Measurements from ENCODE around the gene NOCT. TPM values are rescaled to one million over a fixed set of nuclear protein-coding genes. Genes with fewer than 3 reads are reported as not detected.

Gene NOCT
- total RNA-seq, 1 experiment from 2014 or later = 43.4 TPM

- ATAC-seq (no peak), DNase-seq (ENCODE audit: low spot score) (no peak)
- Mint-ChIP-seq H3K36me3 (no peaks in the 10 kb centered on the region), H3K4me3 (no peak overlapping the region), H3K9me3 (peaks cover 16% of the 10 kb centered on the region), H3K4me1 (peaks cover 11% of the 10 kb centered on the region), H3K27ac (no peak overlapping the region), H3K27me3 (ENCODE audit: low read depth) (no peaks in the 10 kb centered on the region)
- ChIA-PET CTCF (no interaction called here), POLR2A (no interaction called here)
- no peak for TF ChIP-seq SOX15 (CRISPR knock-in tag; IDR thresholded peaks at IDR 0.05)
- no peak for TF ChIP-seq ZNF121 (CRISPR knock-in tag; IDR thresholded peaks at IDR 0.05)
- no peak for TF ChIP-seq PRRX2 (CRISPR knock-in tag; IDR thresholded peaks at IDR 0.05)
Observed at GRCh38 chr4:138992676-138993075, 22.9 kb upstream of the NOCT start.

GRCh38 chr4:138996090-138996489 is 19.5 kb upstream of the NOCT start:
- H3K27me3 Mint-ChIP-seq (ENCODE audit: low read depth) = no peaks in the 10 kb centered on the region
- H3K36me3 Mint-ChIP-seq = no peaks in the 10 kb centered on the region
- H3K27ac Mint-ChIP-seq = no peak overlapping the region
- H3K4me3 Mint-ChIP-seq = no peak overlapping the region
- POLR2A ChIA-PET = no interaction called here
- TF ChIP-seq CDX4 (CRISPR knock-in tag; IDR thresholded peaks at IDR 0.05; ENCODE audit: borderline replicate concordance) (no peak), PRDM15 (CRISPR knock-in tag; IDR thresholded peaks at IDR 0.05) (peak; percentile 87)
- CTCF ChIA-PET = interaction anchor here (0.6 to 2.1 kb wide), 3 partner anchors 20 to 63 kb away, joined by 3 to 7 read pairs (median 3); no protein-coding TSS in a partner anchor
- peaks cover 11% of the 10 kb centered on the region for H3K4me1 Mint-ChIP-seq
- peak; percentile 81 for ATAC-seq
- peaks cover 10% of the 10 kb centered on the region for H3K9me3 Mint-ChIP-seq
- DNase-seq (ENCODE audit: low spot score) = no peak

GRCh38 chr4:138999666-139000065 is 15.9 kb upstream of the NOCT start:
- Mint-ChIP-seq H3K36me3 (no peaks in the 10 kb centered on the region), H3K27me3 (ENCODE audit: low read depth) (no peaks in the 10 kb centered on the region), H3K27ac (no peak overlapping the region), H3K4me1 (peaks cover 9% of the 10 kb centered on the region), H3K4me3 (no peak overlapping the region), H3K9me3 (no peaks in the 10 kb centered on the region)
- ATAC-seq (no peak), DNase-seq (ENCODE audit: low spot score) (no peak)
- ChIA-PET POLR2A (no interaction called here), CTCF (no interaction called here)
- no peak for TF ChIP-seq ARID4B (CRISPR knock-in tag; IDR thresholded peaks at IDR 0.05; ENCODE audit: borderline replicate concordance)
- no peak for TF ChIP-seq USF1 (CRISPR knock-in tag; IDR thresholded peaks at IDR 0.05)
- TF ChIP-seq FOXJ3 (CRISPR knock-in tag; IDR thresholded peaks at IDR 0.05; ENCODE audit: borderline replicate concordance) = no peak
- no peak for TF ChIP-seq E2F1 (CRISPR knock-in tag; IDR thresholded peaks at IDR 0.05)
- no peak for TF ChIP-seq GRHL2 (CRISPR knock-in tag; IDR thresholded peaks at IDR 0.05; ENCODE audit: insufficient replicate concordance, severe bottlenecking)
- no peak for TF ChIP-seq MXD4 (CRISPR knock-in tag; IDR thresholded peaks at IDR 0.05; ENCODE audit: borderline replicate concordance)
- TF ChIP-seq MYBL2 (CRISPR knock-in tag; IDR thresholded peaks at IDR 0.05) = no peak
- TF ChIP-seq ZNF281 (CRISPR knock-in tag; IDR thresholded peaks at IDR 0.05) = no peak
- no peak for TF ChIP-seq GABPB1 (CRISPR knock-in tag; IDR thresholded peaks at IDR 0.05)
- TF ChIP-seq FOXP1 (CRISPR knock-in tag; IDR thresholded peaks at IDR 0.05; ENCODE audit: borderline replicate concordance) = no peak
